NCI-H345 treated with DMSO at 0.1 percent for 48 hours (cell line): Measurements from ENCODE around the gene CCDC150.
"Not testable (repeated sequence)": the region's sequence is repeated elsewhere in the genome, so short reads cannot be mapped to it uniquely, and the experiment has no call there.

ENCODE experiments used
- DNase-seq: peaks from one replicate; lab custom pipeline; 2025; ENCODE audit not compliant: unreplicated experiment; lab: John Stamatoyannopoulos, UW

CCDC150 gene

GRCh38 chr2:196639180-196640030 lies at the start of gene CCDC150:
CCDC150 (plus strand) TSS chr2:196639715; CDS start chr2:196639767, 52 bp downstream.
- peak; percentile 90 for DNase-seq

GRCh38 chr2:196590286-196590685 lies 49.2 kb upstream of the CCDC150 start:
- DNase-seq = no peak

GRCh38 chr2:196591004-196591403 lies 48.5 kb upstream of the CCDC150 start:
- no peak for DNase-seq

- peak; percentile 33 for DNase-seq
Observed at GRCh38 chr2:196591621-196592022, 47.9 kb upstream of the CCDC150 start.

GRCh38 chr2:196592331-196592910 lies 47.1 kb upstream of the CCDC150 start:
- DNase-seq = peak; percentile 58

DNA sequence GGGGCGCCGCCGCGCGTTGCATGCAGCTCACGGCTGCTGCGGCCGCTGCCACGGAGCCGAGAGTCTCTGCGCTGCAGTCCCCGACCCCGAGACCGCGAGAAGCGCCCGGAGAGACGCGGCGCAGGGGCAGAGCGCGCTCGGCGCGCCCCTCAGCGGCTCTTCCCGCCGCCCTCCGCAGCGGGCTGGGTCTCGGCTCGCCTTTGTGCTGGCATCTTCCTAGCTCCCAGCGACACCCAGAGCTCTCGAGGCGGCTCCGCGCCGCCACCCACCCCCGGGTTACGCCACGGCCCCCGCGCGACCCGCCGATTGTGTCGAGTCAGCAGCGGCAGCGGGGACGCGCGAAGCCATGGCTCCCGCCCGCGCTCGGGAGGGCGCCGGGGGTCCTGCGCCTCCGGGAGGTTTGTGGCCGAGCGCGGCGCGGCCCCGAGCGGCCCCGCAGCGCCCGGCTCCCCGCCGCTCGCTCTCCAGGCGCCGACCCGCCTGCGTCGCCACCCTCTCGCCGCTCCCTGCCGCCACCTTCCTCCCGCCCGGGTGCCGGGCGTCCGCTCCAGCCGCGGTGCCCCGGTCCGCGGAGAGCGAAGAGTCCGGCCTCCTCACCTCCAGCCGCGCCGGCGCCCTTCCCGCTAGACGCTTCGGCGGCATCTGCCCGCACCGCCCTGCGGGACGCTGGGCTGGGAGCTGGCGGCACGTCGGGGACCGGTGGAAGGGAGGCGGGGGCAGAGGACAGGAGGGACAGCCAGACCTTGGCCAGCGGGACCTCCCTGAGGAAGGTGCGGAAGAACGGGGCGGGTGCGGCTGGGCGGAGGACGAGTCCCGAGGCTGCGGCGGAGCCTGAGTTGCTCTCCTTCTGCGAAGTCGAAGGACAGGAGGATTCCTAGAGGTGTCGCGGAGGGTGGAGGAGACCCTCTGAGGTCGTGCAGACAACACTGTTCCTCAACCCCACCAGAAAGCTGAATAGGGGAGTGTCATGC lies 46.3 kb upstream of the CCDC150 start, which contains the start of gene HECW2:
Gene HECW2, minus strand, starts transcription at position 644 of the 971 bp plus-strand sequence.
- DNase-seq = no peak

- DNase-seq = no peak
Observed at GRCh38 chr2:196594158-196594557, 45.4 kb upstream of the CCDC150 start.

GRCh38 chr2:196597531-196597930 lies 42.0 kb upstream of the CCDC150 start:
- no peak for DNase-seq

GRCh38 chr2:196598412-196598811 lies 41.1 kb upstream of the CCDC150 start:
- no peak for DNase-seq

- DNase-seq = no peak
Observed at GRCh38 chr2:196598846-196599245, 40.7 kb upstream of the CCDC150 start.

DNA sequence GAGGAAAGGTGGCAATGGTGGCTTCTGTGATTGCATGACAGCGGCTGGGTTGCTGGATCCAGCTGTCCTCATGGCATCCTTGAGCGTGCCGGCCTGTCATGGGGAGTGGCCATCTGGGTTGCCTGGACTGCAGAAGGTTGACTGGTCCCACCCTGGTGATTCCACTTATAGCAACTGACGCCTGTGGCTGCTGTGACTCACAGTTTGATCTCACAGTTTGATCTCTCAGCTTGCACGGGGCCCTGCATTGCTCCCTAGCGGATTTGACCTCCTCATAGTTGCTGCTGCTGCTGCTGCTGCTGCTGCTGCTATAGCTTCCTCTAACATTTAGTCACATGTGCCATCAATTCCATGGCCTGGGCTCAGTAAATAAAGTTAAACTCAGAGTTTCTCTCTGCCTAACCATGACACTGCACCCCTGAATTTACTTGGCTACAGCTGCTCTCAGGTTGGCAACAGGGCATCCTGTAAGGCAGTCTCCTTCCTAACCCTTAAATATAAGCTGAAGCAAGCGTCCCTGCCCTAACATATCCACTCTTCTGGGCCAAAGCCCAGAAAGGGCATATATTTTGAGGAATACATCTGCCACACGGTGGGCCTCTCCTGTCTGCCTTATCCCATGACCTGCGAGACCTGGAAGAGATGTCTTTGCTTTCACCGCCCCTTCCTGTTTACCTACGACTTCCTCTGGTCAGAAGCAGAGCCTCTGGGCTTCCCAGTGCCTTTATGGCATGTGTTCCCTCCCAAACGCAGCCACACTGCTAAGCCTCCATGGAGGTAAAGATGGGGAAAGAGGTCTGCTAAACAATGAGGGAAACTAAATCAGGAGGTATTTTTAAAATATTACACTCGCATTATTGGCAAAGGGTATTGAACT lies 37.8 kb upstream of the CCDC150 start:
- no peak for DNase-seq

- no peak for DNase-seq
Observed at GRCh38 chr2:196604196-196604595, 35.3 kb upstream of the CCDC150 start.

GRCh38 chr2:196606516-196606915 lies 33.0 kb upstream of the CCDC150 start:
- no peak for DNase-seq

GRCh38 chr2:196607073-196607472 lies 32.4 kb upstream of the CCDC150 start:
- DNase-seq = no peak

DNA sequence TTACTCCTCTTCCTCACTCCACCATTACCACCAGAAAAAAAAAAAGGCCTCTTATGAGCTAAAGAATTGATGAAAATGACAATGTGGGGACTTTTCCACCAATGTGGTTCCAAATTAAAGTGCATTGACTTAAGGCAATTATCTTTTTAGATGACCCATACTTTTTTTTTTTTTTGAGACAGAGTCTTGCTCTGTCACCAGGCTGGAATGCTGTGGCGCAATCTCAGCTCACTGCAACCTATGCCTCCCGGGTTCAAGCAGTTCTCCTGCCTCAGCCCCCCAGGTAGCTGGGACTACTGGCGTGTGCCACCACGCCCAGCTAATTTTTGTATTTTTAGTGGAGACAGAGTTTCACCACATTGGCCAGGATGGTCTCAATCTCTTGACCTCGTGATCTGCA lies 31.6 kb upstream of the CCDC150 start:
- not testable (repeated sequence) for DNase-seq

DNA sequence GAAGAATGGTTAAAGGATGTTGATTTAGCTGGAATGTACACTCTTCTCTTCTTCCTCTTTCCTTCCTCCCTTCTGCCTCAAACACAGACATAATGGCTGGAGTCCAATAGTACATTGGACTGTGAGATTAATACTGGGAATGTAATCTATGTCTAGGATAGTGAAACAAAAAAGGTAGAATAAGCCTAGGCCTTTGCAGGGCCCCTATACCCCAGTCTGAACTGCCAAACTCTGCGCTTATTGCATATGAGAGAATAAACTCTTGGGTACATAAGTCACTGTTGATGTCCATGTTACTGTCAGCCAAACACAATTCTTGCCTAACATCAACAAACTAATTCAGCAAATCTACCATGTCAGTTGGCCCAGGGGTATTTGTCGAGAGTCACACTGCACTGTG lies 29.7 kb upstream of the CCDC150 start:
- no peak for DNase-seq

GRCh38 chr2:196610796-196611195 lies 28.7 kb upstream of the CCDC150 start:
- DNase-seq = no peak

DNA sequence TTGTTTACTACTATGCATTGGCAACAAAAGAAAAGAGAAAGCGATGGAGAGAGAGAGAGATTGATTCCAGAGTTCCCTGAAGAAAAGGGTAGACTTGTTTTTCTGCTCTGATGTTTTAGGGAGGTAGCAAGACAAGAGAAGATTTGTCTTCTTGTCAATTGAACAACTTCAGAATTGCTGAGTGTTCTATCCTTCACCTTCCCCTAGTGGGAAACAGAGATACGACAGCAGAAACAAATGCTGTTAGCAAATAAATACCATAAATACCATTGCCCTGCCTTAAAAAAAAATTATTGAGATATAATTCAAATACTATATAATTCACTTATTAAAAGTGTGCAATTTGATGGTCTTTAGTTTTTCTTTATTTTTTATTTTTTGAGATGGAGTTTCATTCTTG lies 26.2 kb upstream of the CCDC150 start:
- DNase-seq = no peak

GRCh38 chr2:196617430-196617829 lies 22.1 kb upstream of the CCDC150 start:
- no peak for DNase-seq

GRCh38 chr2:196618661-196619060 lies 20.9 kb upstream of the CCDC150 start:
- no peak for DNase-seq
